Thoracic aorta (tissue), 2 donors: ENCODE results near the gene CCDC157. TPM values are rescaled to one million over a fixed set of nuclear protein-coding genes. Genes with fewer than 3 reads are reported as not detected.
"Not testable (repeated sequence)": the region's sequence is repeated elsewhere in the genome, so short reads cannot be mapped to it uniquely, and the experiment has no call there.

ENCODE experiments used
- ATAC-seq: fragments of 150-250 bp; one replicate; pipeline ENCODE4 v1.8.0; 2017; ENCODE audit warnings: low read depth; ENCODE audit not compliant: insufficient number of reproducible peaks, low FRiP score
- DNase-seq: peaks from one replicate; pipeline ENCODE4 v3.0.0-alpha.2; 2020; ENCODE audit warnings: low spot score
- H3K27ac ChIP-seq, 2 donors: fragments of 200-600 bp; sonication (generic); 1 replicate in 1 of 2; 2 replicates in 1 of 2; pipeline ENCODE4 v1.5.1; 2016; ENCODE audit warnings: mild to moderate bottlenecking in 2 of 2, moderate library complexity in 2 of 2
- H3K27me3 ChIP-seq: fragments of 200-600 bp; sonication (generic); replicated peaks from 2 replicates; pipeline ENCODE4 v1.6.0; 2016; ENCODE audit warnings: mild to moderate bottlenecking; ENCODE audit not compliant: insufficient read depth
- H3K36me3 ChIP-seq: fragments of 200-600 bp; sonication (generic); one replicate; pipeline ENCODE4 v1.5.1; 2016
- H3K4me1 ChIP-seq, 2 donors: fragments of 200-600 bp; sonication (generic); 1 replicate in 1 of 2; 2 replicates in 1 of 2; pipeline versions ENCODE4 v1.5.1 to v1.6.0; 2016; ENCODE audit warnings: low read depth in 2 of 2, mild to moderate bottlenecking in 1 of 2; ENCODE audit not compliant: control insufficient read depth in 1 of 2
- H3K4me3 ChIP-seq: fragments of 200-600 bp; sonication (generic); 2 replicates; pipeline ENCODE4 v1.5.1; 2016; ENCODE audit warnings: mild to moderate bottlenecking
- H3K9me3 ChIP-seq: fragments of 200-600 bp; sonication (generic); 2 replicates; pipeline ENCODE4 v1.5.1; 2016
- total RNA-seq, 2 donors: library from RNA; depleted of rRNA; stranded (reverse); fragments of >200 nt; gene quantifications; one replicate each; pipeline versions ENCODE4 v1.1.0 to v1.2.3, GENCODE V29; 2016
- TF ChIP-seq, protein P1 (sequence below): fragments of 200-600 bp; sonication (generic); IDR thresholded peaks from one replicate; pipeline ENCODE4 v1.5.1; 2019; ENCODE audit warnings: antibody characterized with exemption

CCDC157 gene
- total RNA-seq, 2 donors from 2014 or later: 0.27 to 2.9 TPM

DNA sequence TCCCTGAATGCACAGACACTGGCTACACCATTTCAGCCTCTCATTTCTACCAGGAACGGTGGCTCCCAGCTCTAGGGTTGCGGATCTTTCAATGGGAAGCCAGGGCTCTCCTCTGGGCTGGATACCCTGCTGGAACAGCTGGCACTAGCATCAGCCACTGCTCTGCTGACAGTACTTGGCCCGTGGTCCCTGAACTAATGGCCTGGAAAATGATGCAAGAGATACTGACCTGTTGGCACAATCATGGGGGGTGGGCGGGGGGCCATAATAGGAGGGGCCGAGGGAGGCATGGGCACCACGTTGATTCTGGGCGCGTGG, 19.4 kb upstream of the CCDC157 start:
- H3K9me3 ChIP-seq: no peaks in the 10 kb centered on the region
- ATAC-seq (no peak), DNase-seq (no peak)
- no peak overlapping the region for H3K27ac ChIP-seq
- peaks cover 8 to 25% of the 10 kb centered on the region in 2 donors for H3K4me1 ChIP-seq
- no peaks in the 10 kb centered on the region for H3K27me3 ChIP-seq
- H3K36me3 ChIP-seq: peaks cover 88% of the 10 kb centered on the region
- no peak overlapping the region for H3K4me3 ChIP-seq
- TF ChIP-seq, protein P1, sequence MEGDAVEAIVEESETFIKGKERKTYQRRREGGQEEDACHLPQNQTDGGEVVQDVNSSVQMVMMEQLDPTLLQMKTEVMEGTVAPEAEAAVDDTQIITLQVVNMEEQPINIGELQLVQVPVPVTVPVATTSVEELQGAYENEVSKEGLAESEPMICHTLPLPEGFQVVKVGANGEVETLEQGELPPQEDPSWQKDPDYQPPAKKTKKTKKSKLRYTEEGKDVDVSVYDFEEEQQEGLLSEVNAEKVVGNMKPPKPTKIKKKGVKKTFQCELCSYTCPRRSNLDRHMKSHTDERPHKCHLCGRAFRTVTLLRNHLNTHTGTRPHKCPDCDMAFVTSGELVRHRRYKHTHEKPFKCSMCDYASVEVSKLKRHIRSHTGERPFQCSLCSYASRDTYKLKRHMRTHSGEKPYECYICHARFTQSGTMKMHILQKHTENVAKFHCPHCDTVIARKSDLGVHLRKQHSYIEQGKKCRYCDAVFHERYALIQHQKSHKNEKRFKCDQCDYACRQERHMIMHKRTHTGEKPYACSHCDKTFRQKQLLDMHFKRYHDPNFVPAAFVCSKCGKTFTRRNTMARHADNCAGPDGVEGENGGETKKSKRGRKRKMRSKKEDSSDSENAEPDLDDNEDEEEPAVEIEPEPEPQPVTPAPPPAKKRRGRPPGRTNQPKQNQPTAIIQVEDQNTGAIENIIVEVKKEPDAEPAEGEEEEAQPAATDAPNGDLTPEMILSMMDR: no peak

DNA sequence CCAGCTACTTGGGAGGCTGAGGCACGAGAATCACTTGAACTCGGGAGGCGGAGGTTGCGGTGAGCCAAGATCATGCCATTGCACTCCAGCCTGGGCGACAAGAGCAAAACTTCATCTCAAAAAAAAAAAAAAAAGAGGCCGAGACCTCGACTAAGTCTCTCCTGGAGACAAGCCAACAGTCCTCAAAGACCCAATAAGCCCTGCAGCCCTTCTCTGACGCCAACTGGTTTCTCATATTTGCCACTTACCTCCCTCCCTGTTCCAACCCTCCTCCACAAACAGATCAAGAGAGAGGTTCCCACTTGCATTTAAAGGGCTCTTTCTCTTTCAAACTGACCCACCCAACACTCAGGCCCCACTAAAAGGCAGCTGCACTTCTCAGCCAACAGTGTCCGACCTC, 18.5 kb upstream of the CCDC157 start:
- H3K27ac ChIP-seq, H3K4me3 ChIP-seq, ATAC-seq, H3K27me3 ChIP-seq, H3K9me3 ChIP-seq, DNase-seq: not testable (repeated sequence)
- H3K4me1 ChIP-seq: peaks cover 9 to 26% of the 10 kb centered on the region in 2 donors
- peaks cover 91% of the 10 kb centered on the region for H3K36me3 ChIP-seq

DNA sequence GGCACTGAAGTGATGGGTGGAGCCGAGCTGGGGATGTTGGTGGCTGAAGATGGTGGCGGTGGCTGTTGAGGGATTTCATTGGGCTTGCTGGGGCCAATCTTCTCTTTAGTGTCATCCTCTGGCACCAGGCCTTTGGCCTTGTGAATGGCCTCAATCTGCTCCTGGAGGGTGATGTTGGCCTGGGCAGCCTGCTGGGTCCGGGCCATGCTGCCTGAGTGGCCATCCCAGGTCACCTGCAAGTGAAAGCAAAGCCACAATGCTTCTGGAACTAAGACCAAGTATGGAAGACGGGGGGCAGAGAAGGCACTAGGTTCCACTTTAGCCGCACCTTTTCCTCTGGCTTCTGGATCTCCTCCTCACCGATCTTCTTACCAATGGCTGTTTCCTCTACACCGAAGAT, 18.0 kb upstream of the CCDC157 start:
- TF ChIP-seq, protein P1: no peak
- DNase-seq: no peak
- peaks cover 91% of the 10 kb centered on the region for H3K36me3 ChIP-seq
- no peak for ATAC-seq
- no peaks in the 10 kb centered on the region for H3K27me3 ChIP-seq
- no peak overlapping the region for H3K27ac ChIP-seq
- no peaks in the 10 kb centered on the region for H3K9me3 ChIP-seq
- peaks cover 9 to 26% of the 10 kb centered on the region in 2 donors for H3K4me1 ChIP-seq
- no peak overlapping the region for H3K4me3 ChIP-seq

DNA sequence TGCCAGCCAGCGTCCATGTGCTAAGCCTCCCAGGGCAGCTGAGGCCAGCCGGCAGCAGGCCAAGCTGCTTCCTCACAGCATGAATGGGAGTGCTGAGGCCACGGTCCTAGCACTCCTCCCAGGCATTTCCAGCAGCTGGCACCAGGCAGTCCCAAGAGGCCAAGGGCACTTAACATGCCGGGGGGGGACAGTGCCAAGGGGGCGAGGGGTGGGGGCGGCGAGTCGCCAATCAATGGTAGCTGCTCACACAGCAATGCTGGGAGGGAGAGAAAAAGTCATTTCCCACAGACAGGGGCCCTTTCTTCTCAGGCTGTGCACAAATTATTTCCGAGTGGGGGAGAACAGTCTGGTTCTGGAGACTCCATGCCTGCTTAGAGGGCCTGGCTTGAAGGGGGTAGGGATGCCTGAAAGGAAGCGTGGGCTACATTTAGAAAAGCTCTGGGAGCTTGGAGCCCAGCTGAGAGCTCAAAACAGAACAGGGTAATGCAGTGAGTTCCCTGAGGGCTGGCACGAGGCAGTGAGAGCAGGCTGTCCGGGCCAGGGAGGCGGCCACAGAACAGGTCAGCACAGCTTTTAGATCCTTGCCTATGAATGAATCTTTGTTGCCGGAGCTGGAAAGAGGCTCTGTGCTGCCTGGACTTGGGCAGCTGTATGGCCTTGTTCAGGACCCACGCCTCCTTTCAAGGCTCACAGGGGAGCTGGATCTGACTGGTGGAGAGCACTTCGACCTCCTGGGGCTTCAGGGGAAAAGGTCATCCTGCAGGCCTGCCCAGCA, 15.7 kb upstream of the CCDC157 start:
- H3K27me3 ChIP-seq: no peaks in the 10 kb centered on the region
- H3K4me1 ChIP-seq: peaks cover 9 to 26% of the 10 kb centered on the region in 2 donors
- peak overlapping the region; percentile 50 to 69 for H3K27ac ChIP-seq
- peak; percentile 57 for DNase-seq
- no peaks in the 10 kb centered on the region for H3K9me3 ChIP-seq
- ATAC-seq: peak; percentile 56
- TF ChIP-seq, protein P1: no peak
- peaks cover 91% of the 10 kb centered on the region for H3K36me3 ChIP-seq
- H3K4me3 ChIP-seq: no peak overlapping the region

DNA sequence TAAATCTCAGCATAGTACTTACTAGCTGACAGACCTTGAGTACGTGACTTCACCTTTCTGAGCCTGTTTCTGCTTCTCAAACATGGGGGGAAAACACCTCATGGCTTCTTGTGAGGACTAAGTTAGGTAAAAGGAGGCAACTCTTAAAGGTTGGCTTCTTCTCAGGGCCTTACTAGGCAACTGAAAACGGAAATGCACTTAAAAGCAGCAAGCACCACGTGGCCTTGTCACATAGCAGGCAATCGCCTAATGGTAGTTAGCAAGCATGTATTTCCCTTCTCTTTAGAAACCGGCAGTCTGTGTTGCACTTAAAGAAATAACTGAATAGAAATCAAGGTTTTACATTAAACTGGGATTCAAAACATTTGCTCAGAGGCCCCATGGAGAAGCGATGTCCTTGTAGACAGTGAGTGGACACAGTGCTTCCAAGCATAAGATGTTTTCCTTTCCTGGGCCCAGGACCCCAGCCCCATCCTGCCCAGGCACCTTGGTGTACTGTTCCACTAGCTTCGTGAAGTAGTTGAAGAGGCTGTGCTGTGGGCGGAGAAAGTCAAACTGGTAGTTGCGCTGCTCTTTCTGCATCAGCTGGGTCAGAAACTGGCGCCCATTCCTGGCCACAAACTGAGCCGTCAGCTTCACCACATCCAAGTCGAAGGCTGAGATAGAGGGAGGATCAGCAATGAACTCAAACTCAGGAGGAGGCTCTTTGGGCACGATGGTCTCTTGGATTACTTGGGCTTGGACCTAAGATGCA, 12.2 kb upstream of the CCDC157 start:
- H3K4me3 ChIP-seq: no peak overlapping the region
- no peaks in the 10 kb centered on the region for H3K9me3 ChIP-seq
- ATAC-seq (no peak), DNase-seq (no peak)
- peaks cover 9 to 26% of the 10 kb centered on the region in 2 donors for H3K4me1 ChIP-seq
- TF ChIP-seq, protein P1: no peak
- H3K27ac ChIP-seq: no peak overlapping the region
- H3K36me3 ChIP-seq: peaks cover 71% of the 10 kb centered on the region
- no peaks in the 10 kb centered on the region for H3K27me3 ChIP-seq
